GM12801 (cell line): ENCODE measurements around the gene HIVEP2.

Experiments used
- TF ChIP-seq, protein P1 (sequence below): IDR thresholded peaks from one replicate; pipeline ENCODE4 v1.5.1; 2011; ENCODE audit warnings: control low read depth; ENCODE audit not compliant: insufficient read length; ENCODE audit errors: extremely low read depth

The HIVEP2 gene

DNA sequence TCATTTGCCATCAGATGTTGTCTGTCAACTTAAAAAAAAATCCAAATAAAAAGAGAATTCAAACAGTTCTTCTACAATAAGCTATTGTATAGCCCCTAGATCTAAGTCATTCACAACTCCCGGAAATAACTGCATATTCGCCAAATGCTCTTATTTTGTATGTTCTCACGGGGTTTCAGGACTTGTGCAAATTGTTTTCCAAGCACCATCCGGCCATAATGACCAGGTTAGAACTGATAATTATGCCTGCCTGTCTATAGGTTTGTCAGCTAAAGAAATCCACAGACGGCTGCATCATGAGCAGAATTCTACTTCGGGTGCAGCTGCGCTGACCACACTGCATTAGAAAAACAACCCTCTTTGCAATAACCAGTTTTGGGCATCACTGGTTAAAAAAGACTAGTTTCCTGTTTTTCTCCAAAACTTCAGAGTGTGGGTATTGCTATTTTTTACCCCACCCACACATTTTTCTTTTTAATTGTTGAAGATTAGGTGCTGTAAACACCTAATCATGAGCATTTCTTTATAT, 87.7 kb downstream of the HIVEP2 start:
- TF ChIP-seq, protein P1, sequence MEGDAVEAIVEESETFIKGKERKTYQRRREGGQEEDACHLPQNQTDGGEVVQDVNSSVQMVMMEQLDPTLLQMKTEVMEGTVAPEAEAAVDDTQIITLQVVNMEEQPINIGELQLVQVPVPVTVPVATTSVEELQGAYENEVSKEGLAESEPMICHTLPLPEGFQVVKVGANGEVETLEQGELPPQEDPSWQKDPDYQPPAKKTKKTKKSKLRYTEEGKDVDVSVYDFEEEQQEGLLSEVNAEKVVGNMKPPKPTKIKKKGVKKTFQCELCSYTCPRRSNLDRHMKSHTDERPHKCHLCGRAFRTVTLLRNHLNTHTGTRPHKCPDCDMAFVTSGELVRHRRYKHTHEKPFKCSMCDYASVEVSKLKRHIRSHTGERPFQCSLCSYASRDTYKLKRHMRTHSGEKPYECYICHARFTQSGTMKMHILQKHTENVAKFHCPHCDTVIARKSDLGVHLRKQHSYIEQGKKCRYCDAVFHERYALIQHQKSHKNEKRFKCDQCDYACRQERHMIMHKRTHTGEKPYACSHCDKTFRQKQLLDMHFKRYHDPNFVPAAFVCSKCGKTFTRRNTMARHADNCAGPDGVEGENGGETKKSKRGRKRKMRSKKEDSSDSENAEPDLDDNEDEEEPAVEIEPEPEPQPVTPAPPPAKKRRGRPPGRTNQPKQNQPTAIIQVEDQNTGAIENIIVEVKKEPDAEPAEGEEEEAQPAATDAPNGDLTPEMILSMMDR, result no peak

DNA sequence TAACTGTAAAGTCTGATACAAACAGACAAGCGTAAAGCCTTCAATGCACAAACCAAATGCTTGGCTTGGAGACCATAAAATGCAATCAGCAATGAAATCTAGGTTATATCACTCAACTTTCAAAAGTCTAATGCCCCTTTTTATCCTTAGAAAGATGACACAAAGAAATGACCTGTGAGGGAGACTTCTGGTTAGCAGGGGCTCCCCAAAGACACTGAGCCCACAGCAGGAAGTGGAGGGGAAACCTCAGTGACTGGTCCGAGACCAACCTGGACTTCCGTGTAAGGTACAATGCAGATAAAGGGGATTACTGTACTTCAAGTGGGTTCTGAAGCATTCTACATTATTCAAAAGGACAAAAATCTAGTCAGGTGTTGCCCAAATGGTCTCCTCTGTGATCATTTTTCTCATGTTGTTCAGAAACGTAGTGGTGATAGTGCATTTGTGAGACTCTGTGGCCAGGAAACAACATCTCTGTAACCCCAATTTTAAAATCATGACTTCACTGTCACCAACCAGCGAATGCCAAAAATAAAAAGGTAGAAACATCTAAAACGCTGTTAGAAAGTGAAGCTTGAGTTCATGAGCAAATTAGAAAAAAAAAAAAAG, 88.2 kb downstream of the HIVEP2 start:
- TF ChIP-seq, protein P1, result no peak

DNA sequence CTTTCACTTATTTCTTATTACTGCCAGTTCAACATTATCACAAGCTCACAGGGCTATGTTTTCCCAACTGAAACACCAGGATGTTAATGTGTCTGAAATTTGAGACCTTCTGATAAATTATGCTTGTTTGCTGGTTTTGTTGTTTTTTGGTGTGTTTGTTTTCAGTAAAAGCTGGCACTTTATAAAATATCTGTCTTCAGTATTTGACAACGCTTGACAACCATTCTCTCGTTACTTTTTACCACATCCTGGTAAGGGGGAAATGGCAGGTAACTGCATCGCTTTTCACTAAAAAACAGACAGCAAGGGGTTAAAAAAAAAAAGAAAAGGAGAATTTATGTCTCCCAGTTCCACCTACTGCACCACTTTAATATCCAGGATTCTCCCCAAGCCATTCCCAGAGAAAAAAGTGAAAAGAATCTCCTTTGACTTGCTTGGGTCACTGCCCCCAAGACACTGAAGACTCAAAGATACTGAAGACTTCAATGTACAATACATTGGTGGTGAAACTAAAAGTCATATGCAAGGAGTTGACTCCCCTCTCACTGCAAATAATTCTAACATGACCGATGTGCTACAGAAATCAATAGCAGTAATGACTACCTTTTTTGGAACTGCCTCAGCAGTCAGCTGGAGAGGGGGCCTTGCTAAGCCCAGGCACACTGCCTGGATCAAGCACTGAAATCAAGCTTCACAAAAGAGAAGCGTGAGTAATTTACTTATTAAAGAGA, 88.9 kb downstream of the HIVEP2 start:
- TF ChIP-seq, protein P1, result no peak

DNA sequence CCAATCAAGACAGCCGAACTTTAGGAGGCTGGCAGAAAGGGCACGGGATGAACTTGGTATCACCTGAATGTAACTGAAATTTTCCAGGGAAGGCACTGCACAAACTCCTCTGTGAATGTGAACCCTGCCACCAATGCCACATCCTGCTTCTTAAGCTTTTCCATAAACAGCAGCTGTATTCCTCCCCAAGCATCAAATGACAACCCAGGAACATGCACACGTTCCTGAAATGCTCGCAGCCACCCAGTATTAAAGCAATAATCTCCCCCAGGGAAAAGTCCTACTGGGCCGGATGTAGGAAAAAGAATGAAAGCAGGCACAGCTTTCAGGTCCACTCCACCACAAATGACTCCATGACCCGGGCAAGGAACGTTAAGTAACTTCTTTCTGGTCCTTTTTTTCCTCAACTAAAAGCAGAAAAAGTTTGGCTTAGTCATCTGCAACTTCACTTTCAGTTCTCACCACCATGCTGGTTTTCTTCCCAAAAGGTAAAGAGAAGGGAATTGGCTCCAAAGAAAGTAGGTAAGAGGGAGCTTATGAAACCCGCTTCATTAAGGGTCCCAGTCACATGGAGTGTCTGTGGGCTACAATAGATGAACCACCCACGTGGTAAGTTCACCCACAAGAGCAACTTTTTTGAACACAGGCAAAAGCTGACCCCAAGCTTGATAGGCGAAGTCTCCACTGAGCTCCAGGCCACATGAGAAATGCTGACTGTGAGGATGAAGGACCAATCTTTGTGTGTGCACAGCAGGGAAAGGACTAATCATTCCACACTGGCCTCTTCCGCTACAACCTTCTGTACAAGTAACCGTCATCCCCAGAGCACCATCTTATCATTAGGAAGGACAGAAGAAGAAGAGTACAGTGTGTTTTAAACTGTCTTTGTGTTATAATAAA, 90.1 kb downstream of the HIVEP2 start:
- TF ChIP-seq, protein P1, result no peak

DNA sequence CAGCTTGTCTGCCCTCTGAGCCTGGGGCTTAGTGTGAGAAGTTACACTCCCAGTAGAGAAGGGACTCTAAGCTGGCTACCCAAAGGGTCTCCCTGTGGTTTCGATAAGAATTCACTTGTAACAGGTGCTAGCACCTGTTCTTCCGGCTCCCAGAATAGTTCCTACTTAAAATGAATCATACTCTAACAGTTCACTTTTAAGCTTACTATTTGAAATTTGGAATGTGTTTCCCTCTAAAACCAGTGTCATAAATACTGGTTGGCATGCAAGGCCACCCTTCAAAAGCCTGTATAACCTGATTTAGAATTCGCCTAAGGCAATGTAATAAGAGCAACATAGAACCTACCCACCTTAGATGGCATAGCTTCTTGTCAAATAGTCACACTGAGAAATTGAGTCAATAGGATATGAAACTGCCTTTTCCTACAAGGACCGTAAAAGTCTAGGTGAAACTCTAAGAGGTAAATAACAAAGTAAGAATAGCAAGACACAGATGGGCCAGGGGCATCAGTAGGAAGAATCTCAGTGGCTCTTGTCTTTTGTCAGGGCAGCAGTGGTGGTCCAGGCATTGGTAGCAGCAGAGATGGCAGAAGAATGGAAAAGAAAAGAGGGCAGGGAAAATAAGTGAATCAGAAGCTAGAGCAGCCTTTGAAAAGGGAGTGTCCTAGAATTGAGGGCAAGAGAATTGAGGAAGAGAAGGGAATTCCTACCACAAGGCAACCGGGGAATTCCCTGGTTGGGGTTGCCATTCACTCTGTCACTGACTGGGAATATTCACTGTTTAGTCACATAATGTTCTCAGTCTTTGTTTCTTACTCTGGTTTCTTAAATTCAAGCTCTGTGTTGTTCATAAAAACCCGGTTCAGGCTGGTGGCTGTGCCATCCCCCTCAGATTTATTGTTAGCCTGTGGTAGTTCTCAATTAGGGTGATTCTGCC, 91.5 kb downstream of the HIVEP2 start:
- TF ChIP-seq, protein P1, result no peak

DNA sequence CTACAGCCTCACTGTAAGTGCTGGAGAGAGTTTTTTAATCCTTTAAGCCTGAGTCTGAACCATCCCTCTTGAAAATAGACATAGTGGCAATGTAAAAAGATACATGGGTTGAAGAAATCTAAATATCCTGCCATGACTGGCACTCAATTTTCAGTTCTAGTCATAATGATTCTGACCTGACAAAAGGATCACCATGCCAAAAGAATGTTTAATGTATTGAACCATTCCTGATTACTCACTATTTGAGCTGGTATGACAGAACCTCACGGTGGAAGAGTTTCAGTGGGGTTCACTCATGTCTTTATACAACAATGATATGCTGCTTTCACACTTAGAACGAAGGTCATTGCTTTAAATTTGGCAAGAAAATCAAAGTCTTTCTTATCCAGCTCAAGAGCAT, 93.4 kb downstream of the HIVEP2 start:
- TF ChIP-seq, protein P1, result no peak
